Neural cell (in vitro differentiated cells): ENCODE results near the gene RPS6KA2. TPM values are rescaled to one million over a fixed set of nuclear protein-coding genes. Genes with fewer than 3 reads are reported as not detected.

Experiments
- H2AFZ ChIP-seq: fragments of 200-600, 300-800 bp; sonication (generic), shearing (Covaris generic); 2 replicates; pipeline ENCODE4 v1.6.0; 2014; ENCODE audit warnings: low read depth, mild to moderate bottlenecking, antibody characterized with exemption, low read length, moderate library complexity
- H3F3A ChIP-seq: fragments of 200-600 bp; shearing (Covaris generic); 2 replicates; pipeline ENCODE4 v1.6.1; 2016; ENCODE audit warnings: mild to moderate bottlenecking, moderate library complexity, mixed read lengths, antibody characterized with exemption, low read length; ENCODE audit not compliant: insufficient read depth, poor library complexity, severe bottlenecking
- H3K27ac ChIP-seq: fragments of 200-600, 300-800 bp; sonication (generic), shearing (Covaris generic); 2 replicates; pipeline ENCODE4 v1.5.1; 2014; ENCODE audit warnings: mild to moderate bottlenecking, low read length, moderate library complexity
- H3K27me3 ChIP-seq: fragments of 300-800, 200-600 bp; sonication (generic), shearing (Covaris generic); 2 replicates; pipeline ENCODE4 v1.6.0; 2014; ENCODE audit warnings: mild to moderate bottlenecking, low read depth, low read length, moderate library complexity; ENCODE audit not compliant: insufficient read depth
- H3K36me3 ChIP-seq: fragments of 300-800, 200-600 bp; sonication (generic), shearing (Covaris generic); 2 replicates; pipeline ENCODE4 v1.5.1; 2014; ENCODE audit warnings: mild to moderate bottlenecking, antibody characterized with exemption, low read length, moderate library complexity; ENCODE audit not compliant: insufficient read depth
- H3K4me2 ChIP-seq: fragments of 300-800, 200-600 bp; sonication (generic), shearing (Covaris generic); 2 replicates; pipeline ENCODE4 v1.6.0; 2014; ENCODE audit warnings: mild to moderate bottlenecking, low read length
- H3K4me3 ChIP-seq: fragments of 300-800, 200-600 bp; sonication (generic), shearing (Covaris generic); 2 replicates; pipeline ENCODE4 v1.5.1; 2014; ENCODE audit warnings: mild to moderate bottlenecking, low read length, moderate library complexity
- H3K79me2 ChIP-seq: fragments of 200-600 bp; shearing (Covaris generic); replicated peaks from 2 replicates; pipeline ENCODE4 v1.6.0; 2014; ENCODE audit warnings: mild to moderate bottlenecking, low read length, moderate library complexity; ENCODE audit not compliant: insufficient read depth
- H3K9ac ChIP-seq: fragments of 300-800, 200-600 bp; sonication (generic), shearing (Covaris generic); 2 replicates; pipeline ENCODE4 v1.6.1; 2016; ENCODE audit warnings: mild to moderate bottlenecking, low read length, mixed read lengths
- H3K9me2 ChIP-seq: fragments of 200-600 bp; shearing (Covaris generic); 2 replicates; pipeline ENCODE4 v1.6.1; 2016; ENCODE audit warnings: mild to moderate bottlenecking, low read length, mixed read lengths; ENCODE audit not compliant: insufficient read depth
- H3K9me3 ChIP-seq: fragments of 200-600, 300-800 bp; sonication (generic), shearing (Covaris generic); 2 replicates; pipeline ENCODE4 v1.6.1; 2016; ENCODE audit warnings: mild to moderate bottlenecking, mixed run types, low read length, moderate library complexity, mixed read lengths
- H4K20me1 ChIP-seq: fragments of 200-600 bp; shearing (Covaris generic); 2 replicates; pipeline ENCODE4 v1.6.1; 2016; ENCODE audit warnings: mild to moderate bottlenecking, mixed run types; ENCODE audit not compliant: insufficient read depth
- EP300 ChIP-seq: fragments of 450-650 bp; conservative IDR thresholded peaks from 2 replicates; pipeline ENCODE4 v1.6.1; 2014; ENCODE audit warnings: antibody characterized with exemption, mild to moderate bottlenecking, moderate library complexity; ENCODE audit not compliant: poor library complexity, severe bottlenecking
- EZH2 ChIP-seq: fragments of 200-600, 300-800 bp; shearing (Covaris generic), sonication (generic); IDR thresholded peaks from 2 replicates; pipeline ENCODE4 v1.6.1; 2014; ENCODE audit warnings: antibody characterized with exemption, low read length, borderline replicate concordance, mild to moderate bottlenecking; ENCODE audit not compliant: insufficient read depth, poor library complexity, severe bottlenecking
- MXI1 ChIP-seq: fragments of 450-650 bp; conservative IDR thresholded peaks from 2 replicates; pipeline ENCODE4 v1.6.1; 2014; ENCODE audit warnings: antibody characterized with exemption, mild to moderate bottlenecking; ENCODE audit not compliant: poor library complexity, severe bottlenecking
- POLR2AphosphoS5 ChIP-seq: IDR thresholded peaks from 2 replicates; pipeline ENCODE4 v1.6.1; 2012
- RAD21 ChIP-seq: fragments of 450-650 bp; conservative IDR thresholded peaks from 2 replicates; pipeline ENCODE4 v1.6.1; 2014; ENCODE audit warnings: antibody characterized with exemption, mild to moderate bottlenecking, moderate library complexity
- SMC3 ChIP-seq: fragments of 450-650 bp; conservative IDR thresholded peaks from 2 replicates; pipeline ENCODE4 v1.6.1; 2014; ENCODE audit warnings: antibody characterized with exemption, mild to moderate bottlenecking, moderate library complexity; ENCODE audit not compliant: poor library complexity
- TAF1 ChIP-seq: IDR thresholded peaks from 2 replicates; pipeline ENCODE4 v1.6.1; 2012; ENCODE audit warnings: low read depth
- polyA plus RNA-seq: library from polyadenylated mRNA; depleted of rRNA; stranded (reverse); fragments of >200 nt; gene quantifications from 2 replicates; pipeline ENCODE4 v1.2.3, GENCODE V29; 2014
- TF ChIP-seq, protein P1 (sequence below): IDR thresholded peaks from 2 replicates; pipeline ENCODE4 v1.6.1; 2012; ENCODE audit warnings: borderline replicate concordance
- TF ChIP-seq, protein P2 (sequence below): fragments of 450-650 bp; IDR thresholded peaks from 2 replicates; pipeline ENCODE4 v1.5.1; 2014; ENCODE audit warnings: antibody characterized with exemption, mild to moderate bottlenecking, moderate library complexity; ENCODE audit not compliant: poor library complexity, severe bottlenecking

The RPS6KA2 gene
- polyA plus RNA-seq, 1 donor from 2014 or later: 34.3 TPM

DNA sequence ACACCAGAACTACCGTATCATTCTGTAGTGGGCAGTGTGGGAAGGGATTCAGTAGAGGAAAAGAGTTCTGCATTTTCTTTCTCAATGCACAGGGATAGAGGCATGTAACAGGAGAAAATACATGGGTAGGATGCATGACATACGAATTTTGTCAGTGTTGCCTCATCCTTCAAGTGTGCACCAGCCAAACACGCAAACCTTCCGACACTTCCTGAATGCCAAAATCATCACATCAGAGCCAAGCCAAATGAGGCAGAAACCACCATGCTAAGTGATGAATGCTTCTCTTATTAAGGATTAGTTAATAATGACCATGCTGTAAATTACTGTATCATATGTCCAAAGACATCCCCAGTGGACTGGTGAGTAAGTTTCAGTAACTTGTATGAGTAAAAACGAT, 67.8 kb downstream of the RPS6KA2 start (continued):
- TF ChIP-seq, protein P1, sequence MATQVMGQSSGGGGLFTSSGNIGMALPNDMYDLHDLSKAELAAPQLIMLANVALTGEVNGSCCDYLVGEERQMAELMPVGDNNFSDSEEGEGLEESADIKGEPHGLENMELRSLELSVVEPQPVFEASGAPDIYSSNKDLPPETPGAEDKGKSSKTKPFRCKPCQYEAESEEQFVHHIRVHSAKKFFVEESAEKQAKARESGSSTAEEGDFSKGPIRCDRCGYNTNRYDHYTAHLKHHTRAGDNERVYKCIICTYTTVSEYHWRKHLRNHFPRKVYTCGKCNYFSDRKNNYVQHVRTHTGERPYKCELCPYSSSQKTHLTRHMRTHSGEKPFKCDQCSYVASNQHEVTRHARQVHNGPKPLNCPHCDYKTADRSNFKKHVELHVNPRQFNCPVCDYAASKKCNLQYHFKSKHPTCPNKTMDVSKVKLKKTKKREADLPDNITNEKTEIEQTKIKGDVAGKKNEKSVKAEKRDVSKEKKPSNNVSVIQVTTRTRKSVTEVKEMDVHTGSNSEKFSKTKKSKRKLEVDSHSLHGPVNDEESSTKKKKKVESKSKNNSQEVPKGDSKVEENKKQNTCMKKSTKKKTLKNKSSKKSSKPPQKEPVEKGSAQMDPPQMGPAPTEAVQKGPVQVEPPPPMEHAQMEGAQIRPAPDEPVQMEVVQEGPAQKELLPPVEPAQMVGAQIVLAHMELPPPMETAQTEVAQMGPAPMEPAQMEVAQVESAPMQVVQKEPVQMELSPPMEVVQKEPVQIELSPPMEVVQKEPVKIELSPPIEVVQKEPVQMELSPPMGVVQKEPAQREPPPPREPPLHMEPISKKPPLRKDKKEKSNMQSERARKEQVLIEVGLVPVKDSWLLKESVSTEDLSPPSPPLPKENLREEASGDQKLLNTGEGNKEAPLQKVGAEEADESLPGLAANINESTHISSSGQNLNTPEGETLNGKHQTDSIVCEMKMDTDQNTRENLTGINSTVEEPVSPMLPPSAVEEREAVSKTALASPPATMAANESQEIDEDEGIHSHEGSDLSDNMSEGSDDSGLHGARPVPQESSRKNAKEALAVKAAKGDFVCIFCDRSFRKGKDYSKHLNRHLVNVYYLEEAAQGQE: no peak

DNA sequence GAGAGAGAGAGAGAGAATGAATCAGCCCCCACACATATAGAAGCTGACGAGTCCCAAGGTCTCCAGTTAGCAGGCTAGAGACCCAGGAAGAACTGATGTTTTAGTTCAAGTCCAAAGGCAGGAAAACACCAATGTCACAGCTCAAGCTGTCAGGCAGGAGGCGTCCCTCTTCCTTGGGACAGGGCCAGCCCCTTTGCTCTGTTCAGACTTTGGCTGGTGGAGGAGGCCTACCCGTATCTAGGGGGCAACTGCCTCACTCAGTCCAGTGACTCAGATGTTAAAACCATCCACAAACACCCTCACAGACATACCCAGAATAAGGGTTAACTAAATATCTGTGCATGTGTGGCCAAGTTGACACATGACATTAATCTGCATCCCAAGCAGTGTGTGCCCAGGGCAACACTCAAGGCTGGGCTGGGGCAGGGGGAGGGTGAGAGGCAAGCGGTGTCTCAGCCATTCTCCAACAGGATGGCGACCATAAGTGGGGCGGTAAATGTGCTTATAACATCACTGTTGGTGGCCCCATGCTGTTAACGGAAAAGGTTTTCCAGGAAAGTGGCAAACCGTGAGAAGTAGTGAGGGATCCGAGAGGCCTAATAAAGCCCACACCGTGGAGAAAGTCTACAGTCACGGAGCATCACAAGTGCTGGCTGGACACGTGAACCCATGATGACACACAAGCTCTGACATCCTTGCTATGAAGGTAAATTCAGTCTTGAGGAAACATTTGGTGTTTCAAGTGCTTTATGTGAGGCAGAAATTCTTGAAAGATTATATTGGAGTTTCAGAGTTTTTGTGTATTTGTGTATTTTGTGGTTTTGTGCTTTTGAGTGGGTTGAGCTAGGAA, 68.7 kb downstream of the RPS6KA2 start:
- Histone ChIP-seq H3K4me3 (no peak overlapping the region), H3F3A (no peaks in the 10 kb centered on the region), H3K4me2 (no peak overlapping the region), H3K9ac (no peak overlapping the region), H3K79me2 (peaks cover 4% of the 10 kb centered on the region), H3K27ac (no peak overlapping the region), H3K27me3 (no peaks in the 10 kb centered on the region), H3K9me3 (peaks cover 6% of the 10 kb centered on the region), H4K20me1 (no peaks in the 10 kb centered on the region), H3K36me3 (peaks cover 4% of the 10 kb centered on the region), H3K9me2 (no peaks in the 10 kb centered on the region), H2AFZ (no peak overlapping the region)
- TF ChIP-seq POLR2AphosphoS5: no peak
- TF ChIP-seq, protein P1: no peak
- TF ChIP-seq EP300: no peak
- TF ChIP-seq TAF1: no peak
- no peak for TF ChIP-seq MXI1
- no peak for TF ChIP-seq EZH2
- TF ChIP-seq, protein P2, sequence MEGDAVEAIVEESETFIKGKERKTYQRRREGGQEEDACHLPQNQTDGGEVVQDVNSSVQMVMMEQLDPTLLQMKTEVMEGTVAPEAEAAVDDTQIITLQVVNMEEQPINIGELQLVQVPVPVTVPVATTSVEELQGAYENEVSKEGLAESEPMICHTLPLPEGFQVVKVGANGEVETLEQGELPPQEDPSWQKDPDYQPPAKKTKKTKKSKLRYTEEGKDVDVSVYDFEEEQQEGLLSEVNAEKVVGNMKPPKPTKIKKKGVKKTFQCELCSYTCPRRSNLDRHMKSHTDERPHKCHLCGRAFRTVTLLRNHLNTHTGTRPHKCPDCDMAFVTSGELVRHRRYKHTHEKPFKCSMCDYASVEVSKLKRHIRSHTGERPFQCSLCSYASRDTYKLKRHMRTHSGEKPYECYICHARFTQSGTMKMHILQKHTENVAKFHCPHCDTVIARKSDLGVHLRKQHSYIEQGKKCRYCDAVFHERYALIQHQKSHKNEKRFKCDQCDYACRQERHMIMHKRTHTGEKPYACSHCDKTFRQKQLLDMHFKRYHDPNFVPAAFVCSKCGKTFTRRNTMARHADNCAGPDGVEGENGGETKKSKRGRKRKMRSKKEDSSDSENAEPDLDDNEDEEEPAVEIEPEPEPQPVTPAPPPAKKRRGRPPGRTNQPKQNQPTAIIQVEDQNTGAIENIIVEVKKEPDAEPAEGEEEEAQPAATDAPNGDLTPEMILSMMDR: no peak
- no peak for TF ChIP-seq RAD21
- TF ChIP-seq SMC3: no peak
